SW 1271 (cell line): Measurements from ENCODE around the gene ITGB2.
"Not testable (repeated sequence)": the region's sequence is repeated elsewhere in the genome, so short reads cannot be mapped to it uniquely, and the experiment has no call there.

ENCODE experiments used
- DNase-seq, 2 experiments: peaks; one replicate each; lab custom pipeline; 2025; lab: John Stamatoyannopoulos, UW

The ITGB2 gene

GRCh38 chr21:44884097-44884496 is 36.6 kb downstream of the ITGB2 start:
- no peak for DNase-seq

GRCh38 chr21:44883250-44883649 is 37.4 kb downstream of the ITGB2 start:
- DNase-seq, result no peak

GRCh38 chr21:44881198-44881872 is 39.4 kb downstream of the ITGB2 start:
- DNase-seq, result peak in 1 of 2 experiments; percentile 13

GRCh38 chr21:44880405-44881197 is 40.1 kb downstream of the ITGB2 start:
- DNase-seq, result no peak

GRCh38 chr21:44879238-44879637 is 41.5 kb downstream of the ITGB2 start:
- not testable (repeated sequence) for DNase-seq

- DNase-seq, result no peak
Observed at GRCh38 chr21:44878053-44878982, 42.4 kb downstream of the ITGB2 start.

GRCh38 chr21:44876849-44877575 is 43.7 kb downstream of the ITGB2 start:
- no peak for DNase-seq

- DNase-seq, result peak in 1 of 2 experiments; percentile 12
Observed at GRCh38 chr21:44875316-44875700, 45.4 kb downstream of the ITGB2 start.

GRCh38 chr21:44874497-44875315 is 46.0 kb downstream of the ITGB2 start:
- DNase-seq, result no peak

- no peak for DNase-seq
Observed at GRCh38 chr21:44874240-44874496, 46.5 kb downstream of the ITGB2 start.

GRCh38 chr21:44873356-44874239 is 47.1 kb downstream of the ITGB2 start, which contains the start of gene PTTG1IP:
Gene PTTG1IP (minus strand): TSS chr21:44873690. CDS start chr21:44873616, 74 bp downstream.
- peak; percentile 76 to 89 for DNase-seq

- DNase-seq, result no peak
Observed at GRCh38 chr21:44872649-44873355, 47.9 kb downstream of the ITGB2 start.

GRCh38 chr21:44872323-44872648 is 48.4 kb downstream of the ITGB2 start:
- DNase-seq, result no peak

- peak in 1 of 2 experiments; percentile 33 for DNase-seq
Observed at GRCh38 chr21:44871576-44872269, 49.0 kb downstream of the ITGB2 start.

- DNase-seq, result peak in 1 of 2 experiments; percentile 53
Observed at GRCh38 chr21:44870748-44871495, 49.8 kb downstream of the ITGB2 start.

GRCh38 chr21:44869781-44870747 is 50.6 kb downstream of the ITGB2 start:
- DNase-seq, result peak; percentile 79 to 92

- no peak for DNase-seq
Observed at GRCh38 chr21:44868707-44869106, 52.0 kb downstream of the ITGB2 start.
